ENCODE measurements around the gene MCCD1.

MCCD1 gene

DNA sequence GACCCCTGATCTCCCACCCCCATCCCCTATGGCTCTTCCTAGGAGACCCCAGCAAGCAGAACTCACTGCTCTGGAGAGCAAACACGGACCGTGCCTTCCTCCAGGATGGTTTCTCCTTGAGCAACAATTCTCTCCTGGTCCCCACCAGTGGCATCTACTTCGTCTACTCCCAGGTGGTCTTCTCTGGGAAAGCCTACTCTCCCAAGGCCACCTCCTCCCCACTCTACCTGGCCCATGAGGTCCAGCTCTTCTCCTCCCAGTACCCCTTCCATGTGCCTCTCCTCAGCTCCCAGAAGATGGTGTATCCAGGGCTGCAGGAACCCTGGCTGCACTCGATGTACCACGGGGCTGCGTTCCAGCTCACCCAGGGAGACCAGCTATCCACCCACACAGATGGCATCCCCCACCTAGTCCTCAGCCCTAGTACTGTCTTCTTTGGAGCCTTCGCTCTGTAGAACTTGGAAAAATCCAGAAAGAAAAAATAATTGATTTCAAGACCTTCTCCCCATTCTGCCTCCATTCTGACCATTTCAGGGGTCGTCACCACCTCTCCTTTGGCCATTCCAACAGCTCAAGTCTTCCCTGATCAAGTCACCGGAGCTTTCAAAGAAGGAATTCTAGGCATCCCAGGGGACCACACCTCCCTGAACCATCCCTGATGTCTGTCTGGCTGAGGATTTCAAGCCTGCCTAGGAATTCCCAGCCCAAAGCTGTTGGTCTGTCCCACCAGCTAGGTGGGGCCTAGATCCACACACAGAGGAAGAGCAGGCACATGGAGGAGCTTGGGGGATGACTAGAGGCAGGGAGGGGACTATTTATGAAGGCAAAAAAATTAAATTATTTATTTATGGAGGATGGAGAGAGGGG is 44.7 kb downstream of the MCCD1 start:
- DNase-seq = peak; percentile 44

DNA sequence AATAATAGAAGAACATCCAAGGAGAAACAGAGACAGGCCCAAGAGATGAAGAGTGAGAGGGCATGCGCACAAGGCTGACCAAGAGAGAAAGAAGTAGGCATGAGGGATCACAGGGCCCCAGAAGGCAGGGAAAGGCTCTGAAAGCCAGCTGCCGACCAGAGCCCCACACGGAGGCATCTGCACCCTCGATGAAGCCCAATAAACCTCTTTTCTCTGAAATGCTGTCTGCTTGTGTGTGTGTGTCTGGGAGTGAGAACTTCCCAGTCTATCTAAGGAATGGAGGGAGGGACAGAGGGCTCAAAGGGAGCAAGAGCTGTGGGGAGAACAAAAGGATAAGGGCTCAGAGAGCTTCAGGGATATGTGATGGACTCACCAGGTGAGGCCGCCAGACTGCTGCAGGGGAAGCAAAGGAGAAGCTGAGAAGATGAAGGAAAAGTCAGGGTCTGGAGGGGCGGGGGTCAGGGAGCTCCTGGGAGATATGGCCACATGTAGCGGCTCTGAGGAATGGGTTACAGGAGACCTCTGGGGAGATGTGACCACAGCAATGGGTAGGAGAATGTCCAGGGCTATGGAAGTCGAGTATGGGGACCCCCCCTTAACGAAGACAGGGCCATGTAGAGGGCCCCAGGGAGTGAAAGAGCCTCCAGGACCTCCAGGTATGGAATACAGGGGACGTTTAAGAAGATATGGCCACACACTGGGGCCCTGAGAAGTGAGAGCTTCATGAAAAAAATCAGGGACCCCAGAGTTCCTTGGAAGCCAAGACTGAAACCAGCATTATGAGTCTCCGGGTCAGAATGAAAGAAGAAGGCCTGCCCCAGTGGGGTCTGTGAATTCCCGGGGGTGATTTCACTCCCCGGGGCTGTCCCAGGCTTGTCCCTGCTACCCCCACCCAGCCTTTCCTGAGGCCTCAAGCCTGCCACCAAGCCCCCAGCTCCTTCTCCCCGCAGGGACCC is 45.6 kb downstream of the MCCD1 start:
- peak; percentile 82 for DNase-seq

DNA sequence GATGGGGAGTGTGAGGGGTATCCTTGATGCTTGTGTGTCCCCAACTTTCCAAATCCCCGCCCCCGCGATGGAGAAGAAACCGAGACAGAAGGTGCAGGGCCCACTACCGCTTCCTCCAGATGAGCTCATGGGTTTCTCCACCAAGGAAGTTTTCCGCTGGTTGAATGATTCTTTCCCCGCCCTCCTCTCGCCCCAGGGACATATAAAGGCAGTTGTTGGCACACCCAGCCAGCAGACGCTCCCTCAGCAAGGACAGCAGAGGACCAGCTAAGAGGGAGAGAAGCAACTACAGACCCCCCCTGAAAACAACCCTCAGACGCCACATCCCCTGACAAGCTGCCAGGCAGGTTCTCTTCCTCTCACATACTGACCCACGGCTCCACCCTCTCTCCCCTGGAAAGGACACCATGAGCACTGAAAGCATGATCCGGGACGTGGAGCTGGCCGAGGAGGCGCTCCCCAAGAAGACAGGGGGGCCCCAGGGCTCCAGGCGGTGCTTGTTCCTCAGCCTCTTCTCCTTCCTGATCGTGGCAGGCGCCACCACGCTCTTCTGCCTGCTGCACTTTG is 46.7 kb downstream of the MCCD1 start, which contains the start of gene TNF:
TSS of gene TNF (plus strand) at position 231 of the 567 bp plus-strand sequence. CDS start at position 408, 177 bp downstream.
- peak; percentile 96 for DNase-seq

DNA sequence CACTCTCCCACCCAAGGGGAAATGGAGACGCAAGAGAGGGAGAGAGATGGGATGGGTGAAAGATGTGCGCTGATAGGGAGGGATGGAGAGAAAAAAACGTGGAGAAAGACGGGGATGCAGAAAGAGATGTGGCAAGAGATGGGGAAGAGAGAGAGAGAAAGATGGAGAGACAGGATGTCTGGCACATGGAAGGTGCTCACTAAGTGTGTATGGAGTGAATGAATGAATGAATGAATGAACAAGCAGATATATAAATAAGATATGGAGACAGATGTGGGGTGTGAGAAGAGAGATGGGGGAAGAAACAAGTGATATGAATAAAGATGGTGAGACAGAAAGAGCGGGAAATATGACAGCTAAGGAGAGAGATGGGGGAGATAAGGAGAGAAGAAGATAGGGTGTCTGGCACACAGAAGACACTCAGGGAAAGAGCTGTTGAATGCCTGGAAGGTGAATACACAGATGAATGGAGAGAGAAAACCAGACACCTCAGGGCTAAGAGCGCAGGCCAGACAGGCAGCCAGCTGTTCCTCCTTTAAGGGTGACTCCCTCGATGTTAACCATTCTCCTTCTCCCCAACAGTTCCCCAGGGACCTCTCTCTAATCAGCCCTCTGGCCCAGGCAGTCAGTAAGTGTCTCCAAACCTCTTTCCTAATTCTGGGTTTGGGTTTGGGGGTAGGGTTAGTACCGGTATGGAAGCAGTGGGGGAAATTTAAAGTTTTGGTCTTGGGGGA is 47.4 kb downstream of the MCCD1 start:
- DNase-seq = peak; percentile 33

DNA sequence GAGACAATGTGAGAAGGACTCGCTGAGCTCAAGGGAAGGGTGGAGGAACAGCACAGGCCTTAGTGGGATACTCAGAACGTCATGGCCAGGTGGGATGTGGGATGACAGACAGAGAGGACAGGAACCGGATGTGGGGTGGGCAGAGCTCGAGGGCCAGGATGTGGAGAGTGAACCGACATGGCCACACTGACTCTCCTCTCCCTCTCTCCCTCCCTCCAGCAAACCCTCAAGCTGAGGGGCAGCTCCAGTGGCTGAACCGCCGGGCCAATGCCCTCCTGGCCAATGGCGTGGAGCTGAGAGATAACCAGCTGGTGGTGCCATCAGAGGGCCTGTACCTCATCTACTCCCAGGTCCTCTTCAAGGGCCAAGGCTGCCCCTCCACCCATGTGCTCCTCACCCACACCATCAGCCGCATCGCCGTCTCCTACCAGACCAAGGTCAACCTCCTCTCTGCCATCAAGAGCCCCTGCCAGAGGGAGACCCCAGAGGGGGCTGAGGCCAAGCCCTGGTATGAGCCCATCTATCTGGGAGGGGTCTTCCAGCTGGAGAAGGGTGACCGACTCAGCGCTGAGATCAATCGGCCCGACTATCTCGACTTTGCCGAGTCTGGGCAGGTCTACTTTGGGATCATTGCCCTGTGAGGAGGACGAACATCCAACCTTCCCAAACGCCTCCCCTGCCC is 48.3 kb downstream of the MCCD1 start:
- DNase-seq = peak; percentile 78

DNA sequence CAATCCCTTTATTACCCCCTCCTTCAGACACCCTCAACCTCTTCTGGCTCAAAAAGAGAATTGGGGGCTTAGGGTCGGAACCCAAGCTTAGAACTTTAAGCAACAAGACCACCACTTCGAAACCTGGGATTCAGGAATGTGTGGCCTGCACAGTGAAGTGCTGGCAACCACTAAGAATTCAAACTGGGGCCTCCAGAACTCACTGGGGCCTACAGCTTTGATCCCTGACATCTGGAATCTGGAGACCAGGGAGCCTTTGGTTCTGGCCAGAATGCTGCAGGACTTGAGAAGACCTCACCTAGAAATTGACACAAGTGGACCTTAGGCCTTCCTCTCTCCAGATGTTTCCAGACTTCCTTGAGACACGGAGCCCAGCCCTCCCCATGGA is 48.8 kb downstream of the MCCD1 start:
- DNase-seq = peak; percentile 43

DNA sequence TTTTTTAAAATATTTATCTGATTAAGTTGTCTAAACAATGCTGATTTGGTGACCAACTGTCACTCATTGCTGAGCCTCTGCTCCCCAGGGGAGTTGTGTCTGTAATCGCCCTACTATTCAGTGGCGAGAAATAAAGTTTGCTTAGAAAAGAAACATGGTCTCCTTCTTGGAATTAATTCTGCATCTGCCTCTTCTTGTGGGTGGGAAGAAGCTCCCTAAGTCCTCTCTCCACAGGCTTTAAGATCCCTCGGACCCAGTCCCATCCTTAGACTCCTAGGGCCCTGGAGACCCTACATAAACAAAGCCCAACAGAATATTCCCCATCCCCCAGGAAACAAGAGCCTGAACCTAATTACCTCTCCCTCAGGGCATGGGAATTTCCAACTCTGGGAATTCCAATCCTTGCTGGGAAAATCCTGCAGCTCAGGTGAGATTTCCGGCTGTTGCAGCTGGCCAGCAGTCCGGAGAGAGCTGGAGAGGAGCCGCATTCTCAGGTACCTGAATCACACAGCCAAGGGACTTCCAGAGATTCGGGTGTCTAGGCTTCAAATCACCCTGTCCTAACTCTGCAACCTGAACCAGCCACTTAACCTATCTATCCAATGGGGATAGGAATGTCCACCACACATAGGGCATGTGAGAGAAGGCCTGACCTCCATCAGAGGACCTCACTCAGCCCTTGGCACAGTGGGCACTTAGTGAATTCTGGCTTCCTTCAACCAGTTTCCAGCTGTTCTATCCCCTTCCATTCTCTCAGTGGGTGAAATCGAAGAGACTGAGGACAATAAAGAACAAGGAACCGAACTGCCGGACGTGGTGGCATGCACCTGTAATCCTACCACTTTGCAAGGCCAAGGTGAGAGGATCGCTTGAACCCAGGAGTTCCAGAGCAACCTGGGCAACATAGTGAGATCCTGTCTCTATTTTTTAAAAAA is 49.7 kb downstream of the MCCD1 start:
- DNase-seq = peak; percentile 63

DNA sequence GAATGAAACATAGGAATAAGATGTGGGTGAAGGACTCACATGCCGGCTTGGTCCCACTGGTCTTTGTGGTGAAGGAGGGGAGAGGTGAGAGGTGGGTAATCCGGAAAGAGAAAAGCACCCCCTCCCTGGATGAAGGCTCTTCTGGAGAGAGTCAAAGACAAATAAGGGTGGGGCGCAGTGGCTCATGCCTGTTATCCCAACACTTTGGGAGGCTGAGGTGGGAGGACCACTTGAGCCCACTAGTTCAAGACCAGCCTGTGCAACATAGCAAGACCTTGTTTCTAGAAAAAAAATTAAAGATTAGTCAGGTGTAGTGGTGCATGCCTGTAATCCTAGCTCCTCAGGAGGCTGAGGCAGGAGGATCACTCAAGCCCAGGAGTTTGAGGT is 50.4 kb downstream of the MCCD1 start:
- peak; percentile 62 for DNase-seq

Measured in stimulated activated CD4-positive, alpha-beta T cell treated with anti-CD3 and anti-CD28 coated beads, Interleukin-15, amount 100 ng/mL, for 24 hours (primary cell).